Measurements from ENCODE around the gene ATXN2.
"Not testable (repeated sequence)": the region's sequence is repeated elsewhere in the genome, so short reads cannot be mapped to it uniquely, and the experiment has no call there.

Gene ATXN2

DNA sequence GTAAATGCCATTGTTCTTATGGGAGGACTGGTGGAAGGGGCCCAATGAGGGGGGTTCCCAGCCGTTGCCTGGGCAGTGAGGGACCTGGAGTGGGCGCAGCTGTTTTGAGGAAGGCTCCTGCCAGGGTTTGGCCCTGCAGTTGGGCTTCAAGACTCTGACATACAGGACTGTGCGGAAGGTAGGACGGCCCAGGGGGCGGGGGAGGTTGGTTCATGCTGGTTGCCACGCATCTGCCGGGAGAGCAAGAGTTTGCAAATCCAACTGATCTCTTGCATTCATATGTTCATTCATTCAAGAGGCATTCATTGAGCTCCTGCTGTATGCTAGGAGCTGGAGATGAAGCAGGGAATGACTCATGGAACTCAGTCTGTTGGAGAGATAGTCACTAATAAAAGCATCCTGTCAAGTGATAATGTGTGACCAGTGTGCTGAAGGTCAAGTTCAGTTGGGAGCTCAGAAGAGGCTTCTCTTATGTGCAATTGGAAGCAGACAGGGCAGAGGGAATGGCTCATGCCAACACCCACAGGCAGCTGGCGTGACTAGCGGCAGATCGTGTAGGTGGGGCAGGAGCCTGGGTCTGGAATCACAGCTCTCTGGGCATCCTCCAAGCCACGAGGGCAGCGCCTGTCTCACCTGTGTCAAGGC, 185.6 kb downstream of the ATXN2 start:
- no peak for DNase-seq

GRCh38 chr12:111412830-111413441, 186.2 kb downstream of the ATXN2 start:
- no peak for DNase-seq

DNA sequence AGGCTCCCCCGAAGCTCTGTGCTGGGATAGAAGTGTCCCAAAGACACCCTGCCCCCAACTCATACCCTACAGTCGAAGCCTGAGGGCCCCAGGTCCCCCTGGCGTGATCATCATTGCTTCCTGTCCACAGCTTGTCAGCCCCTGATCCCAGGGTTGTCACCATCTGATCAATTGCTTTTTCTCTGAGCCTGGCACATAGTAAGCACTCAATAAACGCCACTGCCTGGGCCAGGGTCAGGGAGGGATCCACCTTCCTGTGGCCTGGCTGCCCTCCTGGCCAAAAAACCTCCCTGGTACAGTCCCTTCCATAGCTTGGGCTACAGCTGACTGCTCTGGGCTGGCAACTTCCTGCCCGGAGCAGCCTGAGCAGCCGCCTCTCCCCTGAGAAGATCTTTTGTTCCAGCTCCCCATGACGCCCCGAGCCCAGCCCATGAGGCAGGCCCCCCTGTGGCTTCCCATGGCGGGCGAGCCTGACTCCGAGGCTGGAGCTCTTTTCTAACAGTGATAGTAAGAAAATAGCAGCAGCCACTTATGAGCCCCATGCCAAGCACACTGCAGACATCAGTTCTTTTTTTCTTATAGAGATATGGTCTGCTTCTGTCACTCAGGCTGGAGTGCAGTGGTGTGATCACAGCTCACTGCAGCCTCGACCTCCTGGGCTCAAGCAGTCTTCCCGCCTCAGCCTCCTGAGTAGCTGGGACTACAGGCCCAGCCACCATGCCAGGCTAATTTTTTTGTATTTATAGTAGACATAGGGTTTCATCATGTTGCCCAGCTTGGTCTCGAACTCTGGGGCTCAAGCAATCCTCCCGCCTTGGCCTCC, 186.9 kb downstream of the ATXN2 start:
- no peak for DNase-seq

DNA sequence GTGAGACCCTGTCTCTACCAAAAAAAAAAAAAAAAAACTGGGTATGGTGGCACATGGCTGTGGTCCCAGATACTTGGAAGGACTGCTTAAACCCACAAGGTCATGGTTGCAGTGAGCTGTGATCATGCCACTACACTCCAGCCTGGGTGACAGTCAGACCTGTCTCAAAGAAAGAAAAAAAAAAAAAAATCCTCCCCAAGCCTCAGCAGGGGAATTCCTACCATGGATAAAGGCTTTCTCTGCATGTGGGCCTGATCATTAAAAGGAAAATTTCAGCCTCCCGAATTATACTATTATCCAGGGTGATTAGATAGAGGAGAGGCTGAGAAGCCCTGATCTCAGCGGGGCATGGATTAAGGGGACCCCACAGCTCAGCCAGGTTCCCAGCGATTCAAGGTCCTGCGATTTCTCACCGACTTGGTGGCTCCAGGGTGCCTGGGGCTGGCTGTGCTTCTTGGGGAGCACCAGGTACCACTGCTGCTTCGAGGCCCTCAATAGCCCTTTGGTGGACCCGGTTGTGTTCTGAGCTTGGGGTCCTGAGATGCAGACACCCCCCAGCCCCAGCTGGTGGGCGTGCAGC, 187.8 kb downstream of the ATXN2 start:
- DNase-seq = no peak

DNA sequence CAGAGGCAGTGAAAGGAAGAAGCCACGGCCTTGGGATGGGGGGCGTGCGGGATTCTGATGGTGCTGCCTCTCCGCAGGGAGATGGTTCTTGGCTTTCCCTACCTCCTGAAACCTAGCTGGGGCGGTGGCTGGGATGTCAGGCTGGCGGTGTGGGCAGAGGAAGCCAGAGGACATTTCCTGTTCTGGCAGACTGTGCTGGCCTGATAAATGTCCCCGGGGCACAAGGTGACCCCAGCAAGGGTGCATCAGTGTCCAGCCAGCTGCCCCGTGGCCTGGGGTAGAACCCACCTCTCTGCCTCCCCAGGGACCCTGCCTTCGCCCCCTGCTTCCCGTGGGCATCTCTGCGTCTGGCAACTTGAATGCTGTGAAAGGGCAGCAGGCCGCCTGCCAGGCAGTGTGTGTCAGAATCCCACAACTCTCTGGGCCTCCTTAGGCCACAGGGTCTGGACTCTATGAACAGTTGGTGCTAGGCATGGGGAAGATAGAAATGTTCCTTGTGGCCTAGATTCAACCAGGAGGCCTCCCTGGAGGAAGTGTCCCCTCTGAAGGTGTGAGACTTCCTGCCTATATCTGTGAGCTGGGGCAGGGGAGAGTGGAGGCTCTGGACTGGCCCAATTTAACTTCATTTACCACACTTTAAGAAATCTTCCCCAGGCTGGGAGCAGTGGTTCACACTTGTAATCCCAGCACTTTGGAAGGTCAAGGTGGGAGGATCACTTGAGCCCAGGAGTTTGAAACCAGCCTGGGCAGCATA, 188.5 kb downstream of the ATXN2 start:
- DNase-seq = no peak

GRCh38 chr12:111409780-111410430, 189.2 kb downstream of the ATXN2 start:
- peak; percentile 72 for DNase-seq

DNA sequence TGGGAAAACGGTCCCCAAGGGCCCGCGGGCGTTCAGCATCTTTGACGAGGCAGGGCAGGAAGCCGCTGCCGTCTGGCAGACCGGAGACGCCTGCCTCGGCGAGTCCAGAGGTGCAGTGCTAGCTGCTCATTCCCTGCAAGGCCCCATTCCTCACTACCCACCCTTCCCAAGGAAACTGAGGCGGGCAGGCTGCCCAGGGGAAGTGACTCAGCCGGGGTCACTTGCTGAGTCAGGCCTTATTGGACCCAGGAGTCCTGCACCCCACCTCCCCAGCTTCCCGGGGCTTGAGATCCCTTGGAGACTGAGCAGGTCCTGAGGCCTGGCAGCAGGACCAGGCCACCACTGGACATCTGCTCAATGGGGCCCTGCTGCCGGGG, 189.7 kb downstream of the ATXN2 start:
- no peak for DNase-seq

GRCh38 chr12:111408686-111409402, 190.3 kb downstream of the ATXN2 start:
- no peak for DNase-seq

DNA sequence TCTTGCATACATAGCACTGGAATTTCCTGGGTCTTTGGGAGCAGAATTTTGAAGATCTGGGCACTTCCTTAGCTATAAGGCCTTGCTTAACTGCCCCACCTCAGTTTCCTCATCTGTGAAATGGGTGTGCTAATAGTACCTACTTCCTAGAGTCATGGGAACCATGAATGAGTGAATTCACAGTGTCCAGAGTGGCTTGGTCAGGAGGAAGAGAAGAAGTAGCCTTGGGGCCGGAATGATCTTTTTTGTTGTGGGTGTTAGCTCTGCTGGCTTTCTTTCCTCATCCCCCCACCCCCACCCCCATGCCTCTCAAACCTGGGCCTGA, 191.0 kb downstream of the ATXN2 start:
- no peak for DNase-seq

DNA sequence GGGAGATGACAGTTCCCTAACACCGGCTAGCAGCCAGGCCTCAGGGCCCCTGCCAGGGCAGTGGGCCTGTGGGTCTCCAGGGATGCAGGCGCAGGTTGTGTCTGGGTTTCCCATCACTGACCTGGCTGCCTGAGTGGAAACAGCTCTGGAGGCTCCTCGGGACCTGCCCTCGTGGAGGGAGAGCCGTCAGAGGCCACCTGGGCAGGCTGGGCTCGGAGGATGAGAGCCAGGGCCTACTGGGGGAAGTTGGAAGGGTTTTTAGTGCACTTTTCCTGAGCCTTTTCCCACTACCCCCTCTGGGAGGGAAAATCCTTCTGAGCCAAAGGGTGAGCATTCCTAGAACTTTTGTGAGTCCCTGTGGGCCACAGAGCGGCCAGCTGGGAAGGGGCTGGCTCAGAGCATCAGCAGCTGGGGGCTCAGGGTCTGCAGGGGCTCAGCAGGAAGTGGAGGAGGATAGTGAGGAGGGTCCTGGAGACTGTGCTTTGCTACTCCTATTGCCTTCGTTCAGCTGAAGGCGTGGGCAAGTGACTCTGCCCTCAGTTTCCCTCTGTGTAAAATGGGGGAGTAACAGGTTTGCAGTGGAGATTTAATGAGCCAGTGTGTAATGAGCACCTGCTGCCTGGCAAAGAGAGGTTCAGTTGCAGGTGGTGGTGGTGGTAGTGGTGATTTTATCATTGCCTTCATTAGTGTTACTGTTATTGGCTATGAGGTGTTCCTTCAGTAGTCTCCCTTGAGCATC, 191.6 kb downstream of the ATXN2 start:
- DNase-seq = no peak

GRCh38 chr12:111406474-111407376, 192.4 kb downstream of the ATXN2 start:
- DNase-seq = peak; percentile 21

GRCh38 chr12:111405859-111406473, 193.1 kb downstream of the ATXN2 start, which contains the start of gene SH2B3:
TSS of gene SH2B3 (plus strand) at chr12:111405923. CDS start at chr12:111418146, 12,223 bp downstream.
- no peak for DNase-seq

GRCh38 chr12:111405149-111405858, 193.8 kb downstream of the ATXN2 start:
- peak; percentile 99 for DNase-seq

GRCh38 chr12:111404362-111405148, 194.6 kb downstream of the ATXN2 start:
- peak; percentile 22 for DNase-seq

GRCh38 chr12:111402490-111402824, 196.7 kb downstream of the ATXN2 start:
- not testable (repeated sequence) for DNase-seq
